DMS79 treated with DMSO at 0.1 percent for 48 hours (cell line): ENCODE data around the gene PLCG2.
"Not testable (repeated sequence)": the region's sequence is repeated elsewhere in the genome, so short reads cannot be mapped to it uniquely, and the experiment has no call there.

Source experiments
- DNase-seq: peaks from one replicate; lab custom pipeline; 2025; lab: John Stamatoyannopoulos, UW

Gene PLCG2

GRCh38 chr16:81938326-81939163 is 159.5 kb downstream of the PLCG2 start:
- DNase-seq, result no peak

- no peak for DNase-seq
Measured at GRCh38 chr16:81939164-81940056, 160.3 kb downstream of the PLCG2 start.

DNA sequence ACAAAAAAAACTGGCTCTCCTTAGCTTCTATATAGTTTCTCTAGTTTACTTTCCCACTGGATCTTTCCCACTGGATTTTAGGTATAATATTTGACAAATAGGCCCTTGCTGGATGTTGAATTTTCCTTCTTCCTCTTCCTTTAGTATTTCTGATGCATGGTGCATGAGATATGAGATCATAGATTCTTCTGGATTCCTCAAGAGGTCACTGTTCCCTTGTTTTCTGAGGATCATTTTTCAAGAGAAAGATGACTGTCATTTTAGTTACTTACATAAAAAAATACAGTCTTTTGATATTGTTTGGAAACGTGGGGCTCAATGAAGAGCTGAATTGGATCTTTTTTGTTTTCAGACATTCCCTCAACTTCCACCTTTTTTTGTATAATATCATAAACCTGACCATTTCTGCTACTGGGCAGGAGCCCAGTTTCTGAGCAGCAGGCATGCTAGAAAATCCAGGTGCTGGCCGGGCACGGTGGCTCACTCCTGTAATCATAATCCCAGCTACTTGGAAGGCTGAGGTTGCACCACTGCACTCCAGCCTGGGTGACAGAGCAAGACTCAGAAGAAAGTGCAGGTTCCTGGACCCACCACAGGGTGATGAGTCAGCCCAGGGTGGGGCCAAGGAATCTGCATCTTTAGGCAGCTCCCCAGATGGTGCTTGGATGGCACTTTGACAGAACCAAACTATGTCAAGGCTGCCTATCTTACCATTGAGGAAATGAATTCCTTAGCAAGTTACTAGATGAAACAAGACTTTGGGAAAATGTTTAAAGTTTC is 161.9 kb downstream of the PLCG2 start:
- DNase-seq, result peak; percentile 25

- DNase-seq, result no peak
Measured at GRCh38 chr16:81942007-81942601, 163.0 kb downstream of the PLCG2 start.

DNA sequence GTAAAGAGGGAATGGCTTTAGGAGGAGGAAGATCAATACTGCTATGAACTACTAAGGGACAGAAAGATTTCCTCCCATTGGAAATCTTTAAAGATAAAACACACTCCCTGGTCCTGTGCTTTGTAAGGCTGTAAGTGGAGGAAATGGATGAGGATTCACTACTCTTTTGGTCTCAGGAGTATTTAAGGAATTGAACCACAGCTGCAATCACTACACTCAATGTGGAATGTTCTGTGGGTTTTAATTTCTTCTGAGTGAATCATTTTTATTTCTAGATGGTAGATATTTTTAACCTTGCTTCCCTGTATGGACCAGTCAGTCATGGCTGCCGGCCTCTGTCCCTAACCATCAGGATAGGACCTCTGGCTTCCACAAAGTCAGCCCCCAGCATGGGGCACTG is 166.6 kb downstream of the PLCG2 start:
- DNase-seq, result no peak

- DNase-seq, result no peak
Measured at GRCh38 chr16:81946206-81946605, 167.1 kb downstream of the PLCG2 start.

DNA sequence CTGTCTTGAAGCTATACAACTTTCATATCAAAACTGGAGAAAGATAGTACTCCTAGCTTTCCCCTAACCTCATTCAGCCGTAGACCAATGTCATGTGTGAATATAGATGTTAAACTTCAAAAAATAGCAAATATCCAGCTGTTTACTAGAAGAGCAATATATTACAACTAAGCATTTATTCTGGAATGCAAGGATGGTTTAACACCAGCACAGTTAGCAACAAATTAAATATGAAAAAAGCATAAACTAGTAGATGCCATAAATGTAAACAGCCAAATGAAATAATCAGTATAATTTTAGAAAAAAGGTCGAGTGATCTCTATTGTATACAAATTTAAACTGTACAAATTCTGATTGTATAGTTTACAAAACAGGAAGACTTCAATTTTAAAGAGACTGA is 172.5 kb downstream of the PLCG2 start:
- DNase-seq, result no peak

GRCh38 chr16:81956213-81956948 is 177.3 kb downstream of the PLCG2 start:
- DNase-seq, result no peak

DNA sequence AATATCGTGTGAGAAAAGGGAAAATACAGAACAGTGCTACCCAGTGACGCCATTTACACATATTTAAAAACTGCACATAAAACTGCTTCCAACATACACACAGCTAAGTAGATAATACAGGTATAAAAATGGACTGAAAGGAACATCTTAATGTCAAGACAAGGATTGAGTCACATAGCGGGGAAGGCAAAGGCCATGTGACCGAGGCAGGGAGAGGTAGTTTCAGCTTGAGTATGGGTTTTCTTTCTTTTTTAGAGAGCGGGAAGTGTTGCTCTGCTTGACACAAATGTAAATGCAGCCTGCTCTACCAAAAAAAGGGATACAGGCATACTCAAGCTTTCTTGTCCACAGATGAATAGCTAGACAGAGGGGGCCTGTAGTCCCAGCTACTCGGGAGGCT is 185.7 kb downstream of the PLCG2 start:
- no peak for DNase-seq

- DNase-seq, result no peak
Measured at GRCh38 chr16:81967358-81967757, 188.3 kb downstream of the PLCG2 start.

GRCh38 chr16:81971853-81972252 is 192.8 kb downstream of the PLCG2 start:
- DNase-seq, result no peak

- DNase-seq, result peak; percentile 5
Measured at GRCh38 chr16:81973737-81974136, 194.6 kb downstream of the PLCG2 start.

DNA sequence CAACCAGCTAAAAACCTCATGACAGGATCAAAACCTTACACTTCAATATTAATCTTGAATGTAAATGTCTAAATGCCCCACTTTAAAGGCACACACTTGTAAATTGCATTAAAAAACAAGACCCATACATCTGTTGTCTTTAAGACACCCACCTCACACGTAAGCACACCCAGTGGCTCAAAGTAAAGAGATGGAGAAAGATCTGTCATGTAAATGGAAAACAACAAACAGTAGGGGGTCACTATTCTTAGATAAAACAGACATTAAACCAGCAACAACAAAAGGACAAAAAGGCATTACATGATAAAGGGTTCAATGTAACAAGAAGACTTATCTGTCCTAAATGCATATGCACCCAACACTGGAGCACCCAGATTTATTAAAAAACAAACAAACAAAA is 196.5 kb downstream of the PLCG2 start:
- no peak for DNase-seq

DNA sequence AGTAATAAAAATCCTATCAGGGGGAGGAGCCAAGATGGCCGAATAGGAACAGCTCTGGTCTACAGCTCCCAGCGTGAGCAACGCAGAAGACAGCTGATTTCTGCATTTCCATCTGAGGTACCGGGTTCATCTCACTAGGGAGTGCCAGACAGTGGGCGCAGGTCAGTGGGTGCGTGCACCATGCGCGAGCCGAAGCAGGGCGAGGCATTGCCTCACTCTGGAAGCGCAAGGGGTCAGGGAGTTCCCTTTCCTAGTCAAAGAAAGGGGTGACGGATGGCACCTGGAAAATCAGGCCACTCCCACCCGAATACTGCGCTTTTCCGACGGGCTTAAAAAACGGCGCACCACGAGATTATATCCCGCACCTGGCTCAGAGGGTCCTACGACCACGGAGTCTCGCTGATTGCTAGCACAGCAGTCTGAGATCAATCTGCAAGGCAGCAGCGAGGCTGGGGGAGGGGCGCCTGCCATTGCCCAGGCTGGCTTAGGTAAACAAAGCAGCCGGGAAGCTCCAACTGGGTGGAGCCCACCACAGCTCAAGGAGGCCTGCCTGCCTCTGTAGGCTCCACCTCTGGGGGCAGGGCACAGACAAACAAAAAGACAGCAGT is 198.3 kb downstream of the PLCG2 start:
- not testable (repeated sequence) for DNase-seq

DNA sequence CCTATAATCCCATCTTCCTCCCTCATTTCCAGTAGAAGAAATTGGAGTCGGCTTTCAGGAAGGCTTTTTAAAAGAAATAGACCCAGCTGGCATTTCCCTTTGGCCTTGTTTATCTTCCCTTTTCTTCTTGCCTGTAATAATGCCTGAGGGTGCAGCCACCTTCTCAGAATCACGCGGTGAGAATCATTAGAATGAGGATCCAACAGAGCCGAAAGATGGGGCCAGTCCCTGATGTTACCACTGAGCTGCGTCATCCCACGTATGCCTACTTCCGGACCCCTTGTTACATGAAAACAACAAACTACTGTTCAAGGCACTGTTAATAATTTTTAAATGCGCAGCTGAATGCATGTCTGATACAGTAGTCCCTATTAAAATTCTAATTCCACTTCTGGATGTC is 208.0 kb downstream of the PLCG2 start:
- no peak for DNase-seq

DNA sequence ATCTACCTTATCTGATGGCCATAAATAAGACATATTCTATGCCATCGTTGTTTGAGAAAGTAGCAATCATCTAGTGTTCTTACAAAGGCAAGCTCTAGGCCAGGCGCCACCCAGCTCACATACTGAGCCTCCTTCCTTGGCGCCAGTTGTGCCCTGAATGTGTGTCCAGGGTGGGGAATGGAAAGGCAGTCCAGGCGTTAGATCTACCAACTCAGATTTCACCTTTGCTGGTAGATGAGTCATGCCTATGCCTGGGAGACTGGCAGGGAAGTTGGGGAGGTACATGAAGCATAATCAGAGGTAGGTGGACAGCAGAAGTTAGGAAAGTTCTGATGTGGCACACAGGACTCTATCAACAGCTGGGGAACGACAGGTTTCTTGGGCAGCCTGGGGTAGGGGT is 208.6 kb downstream of the PLCG2 start:
- no peak for DNase-seq

GRCh38 chr16:81992859-81993258 is 213.8 kb downstream of the PLCG2 start:
- DNase-seq, result no peak

GRCh38 chr16:81994485-81994884 is 215.4 kb downstream of the PLCG2 start:
- DNase-seq, result no peak

GRCh38 chr16:81995651-81996050 is 216.6 kb downstream of the PLCG2 start:
- no peak for DNase-seq

- no peak for DNase-seq
Measured at GRCh38 chr16:81996664-81997509, 217.8 kb downstream of the PLCG2 start.
